GM18909 (cell line): ENCODE data around the gene YAE1.
"Not testable (repeated sequence)": the region's sequence is repeated elsewhere in the genome, so short reads cannot be mapped to it uniquely, and the experiment has no call there.

Source experiments
- ATAC-seq: cut with Tn5 transposase; IDR thresholded peaks from one replicate; pipeline ENCODE4 v1.9.1; 2021; ENCODE audit warnings: mild to moderate bottlenecking; ENCODE audit not compliant: unreplicated experiment, poor library complexity

The YAE1 gene, protein sequence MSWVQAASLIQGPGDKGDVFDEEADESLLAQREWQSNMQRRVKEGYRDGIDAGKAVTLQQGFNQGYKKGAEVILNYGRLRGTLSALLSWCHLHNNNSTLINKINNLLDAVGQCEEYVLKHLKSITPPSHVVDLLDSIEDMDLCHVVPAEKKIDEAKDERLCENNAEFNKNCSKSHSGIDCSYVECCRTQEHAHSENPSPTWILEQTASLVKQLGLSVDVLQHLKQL

DNA sequence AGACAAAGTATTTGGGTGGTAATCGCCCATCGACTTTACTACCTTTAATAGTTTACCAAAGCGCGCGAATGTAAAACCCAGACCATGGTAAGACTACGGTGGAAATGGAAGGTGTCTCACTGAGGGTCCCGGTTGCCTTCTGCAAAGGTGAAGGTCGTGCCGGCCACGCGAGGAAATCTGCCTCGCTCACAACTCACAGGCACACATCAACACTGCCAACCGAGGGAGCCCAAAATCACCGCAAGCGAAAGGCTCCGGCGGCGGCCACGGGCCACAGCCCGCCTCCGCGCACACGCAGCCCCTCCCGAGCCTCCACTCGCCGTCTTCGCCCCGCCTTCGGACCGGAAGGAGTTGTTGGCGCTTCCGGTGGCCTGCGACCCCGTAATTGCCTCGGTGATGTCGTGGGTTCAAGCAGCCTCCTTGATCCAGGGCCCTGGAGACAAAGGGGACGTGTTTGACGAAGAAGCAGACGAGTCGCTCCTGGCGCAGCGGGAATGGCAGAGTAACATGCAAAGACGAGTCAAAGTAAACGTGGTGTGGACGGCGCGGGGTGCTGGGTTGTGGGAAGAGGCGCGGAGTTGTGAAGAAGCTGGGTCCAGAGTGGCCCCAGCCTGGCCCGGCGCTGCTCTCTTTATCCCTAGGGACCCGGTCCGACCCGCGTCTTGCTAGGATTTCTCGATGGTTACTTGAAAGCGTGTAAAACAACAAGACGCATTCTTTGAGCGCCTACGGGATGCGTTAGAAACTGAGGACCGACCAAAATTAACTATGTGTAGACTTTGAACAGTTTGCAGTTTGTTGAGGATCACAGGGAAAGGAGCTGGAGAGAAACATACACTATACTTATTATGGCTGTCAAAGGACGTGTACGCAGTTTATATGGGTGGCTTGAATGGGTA is at the start of gene YAE1:
YAE1 (plus strand) TSS at position 382 of the 899 bp plus-strand sequence; CDS start at position 397, 15 bp downstream.
- peak; percentile 99 for ATAC-seq

DNA sequence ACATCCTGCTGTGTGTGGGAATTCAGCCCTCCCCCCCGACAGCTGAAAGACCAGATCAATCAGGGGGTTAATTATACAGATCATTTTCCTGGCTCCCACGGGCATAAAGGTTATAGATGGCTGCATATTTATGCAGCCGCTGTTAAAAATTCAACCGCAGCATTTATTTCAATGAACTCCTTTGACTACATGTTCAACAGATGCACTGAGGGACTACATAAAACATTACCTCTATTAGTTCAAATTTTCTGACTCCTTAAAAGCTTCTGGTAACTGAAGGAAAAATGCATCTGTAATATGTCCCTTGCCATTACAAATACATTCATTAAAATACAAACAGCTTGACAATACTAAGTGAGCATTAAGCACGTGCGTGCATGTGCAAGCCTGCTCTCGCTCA is 49.7 kb upstream of the YAE1 start:
- ATAC-seq: no peak

DNA sequence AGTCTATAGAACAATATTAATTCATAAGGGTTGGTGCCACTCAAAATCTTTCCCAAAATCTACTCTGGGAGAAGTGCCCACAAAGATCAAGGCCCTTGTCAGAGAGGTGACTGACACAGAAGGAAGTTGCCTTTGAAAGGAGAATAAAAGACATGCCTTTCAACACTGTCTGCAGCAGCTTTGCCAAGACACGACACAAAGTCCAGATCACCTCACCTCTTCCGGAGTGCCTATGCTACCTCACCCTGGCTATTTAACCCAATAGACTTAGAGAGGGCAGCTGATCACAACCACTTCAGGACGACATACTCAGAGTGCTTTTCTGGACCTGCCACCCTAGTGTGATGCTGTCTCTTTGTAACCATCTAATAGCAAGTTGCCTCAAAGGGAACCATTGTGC is 49.0 kb upstream of the YAE1 start:
- ATAC-seq: no peak

DNA sequence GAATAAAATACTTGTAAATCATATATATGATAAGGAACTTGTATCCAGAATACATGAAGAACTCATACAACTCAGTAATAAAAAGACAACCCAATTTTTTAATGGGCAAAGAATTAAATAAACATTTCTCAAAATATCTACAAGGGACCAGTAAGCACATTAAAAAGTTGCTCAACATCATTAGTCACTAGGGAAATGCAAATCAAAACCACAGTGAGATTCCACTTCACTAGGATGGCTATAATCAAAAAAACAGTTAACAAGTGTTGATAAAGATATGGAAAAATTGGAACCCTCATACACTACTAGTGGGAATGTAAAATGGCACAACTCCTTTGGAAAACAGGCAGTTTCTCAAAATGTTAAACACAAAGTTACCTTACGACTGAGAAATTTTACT is 40.3 kb upstream of the YAE1 start:
- ATAC-seq: no peak

DNA sequence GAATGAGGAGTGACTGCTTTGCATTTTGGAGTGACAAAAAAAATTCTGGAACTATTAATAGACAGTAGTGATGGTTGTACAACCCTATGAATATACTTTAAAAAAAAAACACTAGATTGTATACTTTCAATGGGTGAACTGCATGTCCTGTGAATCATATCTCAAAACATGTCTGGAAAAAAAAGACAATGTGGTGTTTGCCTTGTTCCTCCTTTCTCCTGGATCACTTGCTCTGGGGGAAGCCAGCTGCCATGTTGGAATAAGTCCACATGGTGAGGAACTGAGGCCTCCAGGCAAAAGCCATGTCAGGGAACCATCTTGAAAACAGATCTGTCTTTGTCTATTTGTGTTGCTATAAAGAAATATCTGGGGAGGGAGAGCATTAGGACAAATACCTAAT is 39.5 kb upstream of the YAE1 start:
- no peak for ATAC-seq

DNA sequence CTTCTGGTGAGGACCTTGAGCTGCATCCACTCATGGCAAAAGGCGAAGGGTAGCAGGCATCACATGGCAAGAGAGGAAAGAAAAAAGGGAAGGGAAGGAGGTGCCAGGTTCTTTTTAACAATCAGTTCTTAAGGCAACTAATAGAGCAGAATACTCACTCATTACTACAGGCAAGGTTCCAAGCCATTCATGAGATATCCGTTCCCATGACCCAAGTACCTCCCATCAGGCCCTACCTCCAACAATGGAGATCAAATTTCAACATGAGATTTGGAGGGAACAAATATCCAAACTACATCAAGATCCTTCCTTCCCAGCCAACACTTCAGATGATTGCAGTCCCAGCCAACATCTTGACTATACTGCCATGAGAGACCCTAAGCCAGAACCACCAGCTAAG is 38.9 kb upstream of the YAE1 start:
- ATAC-seq: no peak

DNA sequence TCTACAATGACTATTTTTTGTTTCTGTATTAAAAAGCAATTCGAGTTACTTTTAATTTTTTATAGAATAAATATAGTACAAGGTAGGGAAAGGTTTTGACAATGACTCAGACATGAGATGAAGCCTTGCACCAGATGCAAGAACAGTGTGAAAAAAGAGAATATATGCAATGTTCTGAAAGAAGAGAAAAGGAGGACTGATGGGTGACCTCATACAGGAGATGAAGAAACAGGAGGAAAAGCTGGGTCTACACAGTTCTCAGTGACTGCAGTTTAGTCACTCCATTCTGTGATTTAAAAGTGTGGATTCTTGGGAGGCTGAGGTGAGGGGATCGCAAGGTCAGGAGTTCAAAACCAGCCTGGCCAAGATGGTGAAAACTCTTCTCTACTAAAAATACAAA is 38.3 kb upstream of the YAE1 start:
- ATAC-seq: no peak

DNA sequence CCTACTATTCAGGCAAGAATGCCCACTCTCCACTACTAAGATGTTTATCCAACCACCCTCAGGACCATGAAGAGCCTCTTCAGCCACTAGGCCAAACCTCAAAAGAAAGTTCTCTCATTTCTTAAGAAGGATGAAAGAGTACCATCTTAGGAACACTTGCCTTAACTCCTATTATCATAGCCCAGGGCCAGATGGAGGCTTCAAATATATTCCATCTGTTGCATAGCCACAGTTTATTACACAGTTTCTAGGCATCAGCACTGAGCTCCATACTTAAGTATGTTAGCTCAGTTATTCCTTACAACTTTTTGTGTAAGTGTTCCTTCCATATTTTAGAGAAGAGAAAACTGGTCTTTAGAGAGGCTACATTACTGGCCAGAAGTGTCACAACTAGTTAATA is 37.4 kb upstream of the YAE1 start:
- ATAC-seq: no peak

DNA sequence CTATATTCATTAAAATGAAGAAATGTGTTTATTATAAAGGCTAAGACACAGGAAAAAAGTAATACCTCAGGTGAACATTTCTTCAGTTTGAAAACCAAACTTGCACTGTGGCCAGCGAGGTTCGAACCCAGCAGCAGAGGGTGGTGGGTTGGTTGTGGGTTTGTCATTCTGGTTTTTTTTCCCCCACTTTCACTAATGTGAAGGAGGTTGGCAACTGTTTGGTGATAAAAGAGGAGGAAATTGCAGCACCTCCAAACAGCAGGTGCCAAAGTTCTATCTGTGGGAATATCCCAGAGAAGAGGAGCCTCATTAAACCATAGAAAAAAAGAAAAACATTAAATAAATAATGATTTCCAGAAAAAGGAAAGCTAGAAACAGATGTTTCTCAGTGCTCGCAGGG is 36.6 kb upstream of the YAE1 start:
- no peak for ATAC-seq

DNA sequence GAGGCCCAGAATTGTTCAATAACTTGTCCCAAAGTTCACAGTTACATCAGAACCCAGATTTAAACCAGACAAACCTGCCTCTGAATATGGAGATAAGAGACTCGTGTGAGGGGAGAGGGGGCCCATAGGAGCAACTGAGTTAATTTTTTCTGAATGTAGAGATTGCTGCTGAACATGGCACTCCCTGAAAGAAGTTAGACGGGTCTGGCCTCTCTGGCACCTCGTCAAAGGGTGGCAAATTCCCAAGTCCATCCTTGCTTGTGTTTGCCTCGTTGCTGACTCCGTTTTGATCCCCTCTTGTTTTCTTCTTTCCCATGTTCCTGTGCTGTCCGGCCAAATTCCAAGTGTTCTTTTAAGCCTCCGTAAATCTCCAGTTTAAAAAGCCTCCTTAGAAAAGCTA is 35.2 kb upstream of the YAE1 start:
- ATAC-seq: no peak

DNA sequence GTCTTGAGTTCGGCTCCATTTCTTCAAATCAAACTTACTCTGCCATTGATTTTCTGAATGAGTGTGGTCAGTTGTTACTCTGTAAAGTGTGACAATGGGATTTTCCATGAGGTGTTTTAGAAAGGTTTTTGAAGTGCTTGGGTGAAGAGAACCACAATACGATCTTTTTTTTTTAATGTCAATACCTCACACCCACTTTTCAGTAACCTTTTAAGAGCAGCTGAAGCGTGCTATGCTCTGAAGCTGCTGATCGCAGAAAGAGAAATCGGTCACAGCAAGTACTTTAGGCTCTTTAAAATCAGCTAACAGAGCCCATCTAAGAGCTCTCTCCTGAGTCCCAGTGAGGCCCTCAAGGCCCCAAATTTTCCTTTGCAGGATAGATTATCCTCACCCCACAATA is 34.4 kb upstream of the YAE1 start:
- no peak for ATAC-seq

DNA sequence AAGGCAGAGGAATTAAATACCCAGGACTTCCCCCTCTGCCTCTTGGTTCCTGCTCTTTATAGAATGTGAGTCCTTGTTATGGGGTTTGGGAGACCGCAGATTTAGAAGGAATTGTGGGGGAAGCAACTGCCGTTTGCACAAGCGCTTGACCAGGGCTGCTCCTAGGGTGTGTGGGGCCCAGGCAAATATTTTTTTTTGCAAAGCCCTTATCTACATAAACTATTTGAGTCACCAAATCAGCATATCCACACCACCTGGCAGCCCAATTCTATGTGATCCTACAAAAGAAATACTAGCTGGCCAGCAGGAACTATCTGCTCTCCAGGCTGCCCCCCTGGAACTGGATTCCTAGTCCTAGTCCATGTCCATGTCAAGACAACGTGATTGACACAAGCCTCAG is 33.4 kb upstream of the YAE1 start:
- no peak for ATAC-seq

DNA sequence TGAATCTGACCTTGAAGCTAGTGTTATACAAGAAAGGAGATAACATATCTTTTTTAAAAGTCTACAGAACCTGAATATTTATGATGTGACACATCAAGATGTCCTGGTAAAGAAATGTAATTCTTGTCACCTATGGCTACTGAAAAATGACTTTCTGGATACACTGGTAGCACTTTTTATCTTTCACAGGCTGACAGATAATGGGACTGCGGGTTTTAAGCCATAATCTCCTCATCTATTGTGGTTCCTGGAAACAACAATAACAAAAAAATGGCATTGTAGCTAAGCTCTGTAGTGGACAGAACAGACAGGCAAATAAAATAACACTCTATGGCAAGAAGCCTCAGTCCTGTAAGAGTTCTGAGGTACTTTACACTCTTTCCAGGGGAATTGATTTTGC is 31.6 kb upstream of the YAE1 start:
- ATAC-seq: no peak

DNA sequence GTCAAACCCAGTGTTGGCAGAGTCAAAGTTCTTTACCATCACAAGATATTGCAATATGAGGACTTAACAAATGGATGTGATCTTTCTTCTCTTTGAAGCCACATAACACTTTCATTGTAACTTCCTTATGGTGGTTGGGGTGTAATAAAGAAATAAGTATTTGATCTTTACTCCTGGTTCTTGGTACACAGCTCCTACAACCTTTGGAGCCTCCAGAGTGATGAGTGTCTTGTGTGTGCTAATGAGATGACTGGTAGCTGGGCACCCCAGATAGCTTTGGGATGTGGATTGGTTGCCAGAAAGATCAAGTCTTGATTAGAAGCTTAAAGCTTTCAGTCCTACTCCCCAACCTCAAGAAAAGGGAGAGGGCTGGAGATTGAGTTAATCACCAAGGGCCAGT is 31.1 kb upstream of the YAE1 start:
- no peak for ATAC-seq

DNA sequence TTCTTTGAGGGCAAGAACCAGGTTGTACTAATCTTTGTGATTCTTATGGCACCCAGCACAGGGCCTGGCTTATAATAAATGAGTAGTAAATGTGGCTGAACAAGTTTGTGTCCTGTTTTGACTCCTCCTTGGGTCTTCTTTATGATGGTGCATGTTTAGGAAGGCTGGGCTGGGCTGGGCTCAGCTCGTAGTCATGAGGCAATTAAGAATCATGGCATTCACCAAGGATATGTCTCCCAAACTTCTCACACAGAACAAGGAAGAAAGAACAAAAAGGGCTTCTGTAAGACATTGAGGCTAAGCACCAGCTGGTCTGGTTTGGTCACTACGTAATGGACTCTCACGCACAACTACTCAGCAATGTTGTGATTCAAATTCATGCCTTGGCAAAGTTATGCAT is 30.5 kb upstream of the YAE1 start:
- ATAC-seq: no peak

DNA sequence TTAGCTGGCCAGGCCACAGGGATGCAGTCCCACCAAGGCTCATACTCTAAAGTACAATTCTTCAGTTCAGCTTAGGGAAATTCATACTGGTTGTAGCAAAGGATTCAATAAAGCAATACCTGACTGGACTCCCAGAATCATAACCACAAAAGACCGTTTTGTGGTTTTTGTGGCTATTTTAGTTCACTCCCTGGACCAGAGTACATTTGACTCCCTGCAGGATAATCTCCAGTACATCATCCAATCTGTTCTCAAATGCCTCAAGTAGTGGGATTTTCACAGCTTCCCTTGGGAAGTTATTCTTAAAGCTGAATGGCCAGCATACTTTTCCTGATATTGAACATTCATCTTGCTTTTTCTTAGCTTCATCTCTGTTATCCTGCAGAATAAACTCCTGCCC is 29.3 kb upstream of the YAE1 start:
- ATAC-seq: no peak

DNA sequence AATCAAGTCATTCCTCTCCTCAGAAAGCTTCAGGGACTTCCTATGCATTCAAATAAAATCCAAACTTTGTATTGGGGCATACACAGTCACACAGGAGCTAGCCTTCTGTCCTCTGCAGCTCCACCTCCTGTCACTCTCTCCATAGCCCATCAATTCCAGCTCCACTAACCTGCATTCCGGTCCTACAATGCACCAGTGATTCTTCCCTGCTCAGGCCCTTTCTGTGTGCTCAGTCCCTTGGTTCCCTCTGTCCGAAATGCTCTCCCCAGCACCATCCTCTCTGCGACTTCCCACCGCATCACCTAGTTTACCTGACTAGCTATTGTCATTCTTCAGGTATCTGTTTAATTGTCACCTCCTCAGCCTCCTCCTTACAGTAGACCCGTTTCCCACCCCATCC is 26.4 kb upstream of the YAE1 start:
- ATAC-seq: no peak

DNA sequence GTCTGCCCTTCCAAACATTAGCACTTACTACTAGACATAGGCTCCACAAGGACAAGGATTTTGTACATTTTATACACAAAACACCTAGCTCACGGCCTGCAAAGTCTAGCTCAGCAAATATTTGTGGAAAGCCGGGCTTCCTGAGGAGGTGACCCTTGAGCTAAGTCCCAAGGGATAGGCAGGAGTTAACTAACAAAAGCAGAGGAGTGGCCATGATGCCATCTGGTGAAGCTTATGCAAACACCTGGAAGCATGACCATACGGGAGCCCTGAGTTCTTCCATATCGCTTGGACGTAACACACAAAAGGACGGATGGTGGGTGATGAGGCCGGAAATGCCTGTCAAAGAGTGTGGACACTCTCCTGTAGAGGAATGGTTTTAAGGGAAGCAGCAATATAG is 25.9 kb upstream of the YAE1 start:
- ATAC-seq: no peak

DNA sequence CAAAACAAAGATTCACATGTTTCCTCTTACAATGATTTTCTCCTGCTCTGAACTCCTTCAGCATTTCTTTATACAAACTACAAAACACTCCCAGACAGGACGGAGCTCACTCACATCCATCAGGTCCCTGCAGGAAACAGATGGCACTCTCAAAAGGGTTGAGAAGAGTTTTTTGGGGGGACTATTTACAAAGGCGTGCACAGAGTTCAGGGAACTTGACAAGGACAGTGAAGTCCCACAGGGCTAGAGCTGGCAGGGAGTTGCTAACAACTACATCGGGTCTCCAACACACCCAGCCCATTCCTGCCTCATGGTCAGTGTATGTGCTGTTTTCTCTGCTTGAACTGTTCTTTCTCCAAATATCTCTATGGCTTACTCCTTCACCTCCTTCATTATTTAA is 24.7 kb upstream of the YAE1 start:
- no peak for ATAC-seq

DNA sequence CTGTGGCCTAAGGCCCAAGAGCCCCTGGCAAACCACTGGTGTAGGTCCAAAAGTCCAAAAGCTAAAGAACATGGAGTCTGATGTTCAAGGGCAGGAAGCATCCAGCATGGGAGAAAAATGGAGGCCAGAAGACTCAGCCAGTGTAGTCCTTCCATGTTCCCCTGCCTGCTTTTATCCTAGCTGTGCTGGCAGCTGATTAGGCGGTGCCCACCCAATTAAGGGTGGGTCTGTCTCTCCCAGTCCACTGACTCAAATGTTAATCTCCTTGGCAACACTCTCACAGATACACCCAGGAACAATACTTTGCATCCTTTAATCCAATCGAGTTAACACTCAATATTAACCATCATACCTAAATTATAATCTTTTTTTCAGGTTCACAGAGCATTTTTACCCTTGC is 21.4 kb upstream of the YAE1 start:
- ATAC-seq: not testable (repeated sequence)

DNA sequence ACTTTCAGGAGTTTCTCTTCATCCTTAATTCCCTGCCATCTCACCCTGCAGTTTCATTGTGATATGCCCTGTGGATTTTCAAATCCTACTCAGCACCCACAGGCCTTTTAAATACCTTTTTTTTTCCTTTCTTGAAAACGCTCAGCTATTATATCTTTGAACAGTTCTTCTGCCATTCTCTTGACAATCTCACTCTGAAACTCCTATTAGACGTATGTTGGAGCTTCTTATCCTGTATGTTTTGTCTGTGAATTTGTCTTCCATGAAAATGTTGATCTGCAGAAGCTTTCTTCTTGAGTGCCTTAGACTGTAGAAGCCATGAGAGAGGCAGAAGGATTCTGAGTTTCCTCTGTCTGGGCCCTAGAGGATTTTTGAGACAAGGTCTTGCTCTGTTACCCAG is 18.9 kb upstream of the YAE1 start:
- no peak for ATAC-seq

DNA sequence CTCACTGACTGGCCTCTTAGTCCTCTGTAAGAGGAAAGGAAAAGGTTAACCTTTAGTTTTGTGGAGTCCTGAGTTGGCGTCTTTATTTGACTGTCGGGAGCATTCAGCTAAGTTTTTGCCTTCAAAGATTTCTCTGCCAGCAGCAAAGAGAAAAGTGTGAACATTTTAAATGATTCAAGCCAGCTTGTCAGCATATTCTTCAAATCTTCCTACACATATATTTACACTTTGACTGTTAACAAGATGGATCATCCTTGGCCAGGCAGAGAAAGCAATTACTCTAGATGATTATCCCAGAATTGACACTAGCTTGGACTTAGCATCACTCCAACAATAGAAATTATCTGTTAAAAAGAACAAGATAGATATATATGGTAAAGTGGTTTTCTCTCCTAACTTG is 15.8 kb upstream of the YAE1 start:
- no peak for ATAC-seq
